HG03442 (cell line): Measurements from ENCODE around the gene ATP8B3.

Source experiments
- ATAC-seq: cut with Tn5 transposase; IDR thresholded peaks from one replicate; pipeline ENCODE4 v1.9.1; 2021; ENCODE audit warnings: mild to moderate bottlenecking, moderate library complexity; ENCODE audit not compliant: unreplicated experiment

The ATP8B3 gene

DNA sequence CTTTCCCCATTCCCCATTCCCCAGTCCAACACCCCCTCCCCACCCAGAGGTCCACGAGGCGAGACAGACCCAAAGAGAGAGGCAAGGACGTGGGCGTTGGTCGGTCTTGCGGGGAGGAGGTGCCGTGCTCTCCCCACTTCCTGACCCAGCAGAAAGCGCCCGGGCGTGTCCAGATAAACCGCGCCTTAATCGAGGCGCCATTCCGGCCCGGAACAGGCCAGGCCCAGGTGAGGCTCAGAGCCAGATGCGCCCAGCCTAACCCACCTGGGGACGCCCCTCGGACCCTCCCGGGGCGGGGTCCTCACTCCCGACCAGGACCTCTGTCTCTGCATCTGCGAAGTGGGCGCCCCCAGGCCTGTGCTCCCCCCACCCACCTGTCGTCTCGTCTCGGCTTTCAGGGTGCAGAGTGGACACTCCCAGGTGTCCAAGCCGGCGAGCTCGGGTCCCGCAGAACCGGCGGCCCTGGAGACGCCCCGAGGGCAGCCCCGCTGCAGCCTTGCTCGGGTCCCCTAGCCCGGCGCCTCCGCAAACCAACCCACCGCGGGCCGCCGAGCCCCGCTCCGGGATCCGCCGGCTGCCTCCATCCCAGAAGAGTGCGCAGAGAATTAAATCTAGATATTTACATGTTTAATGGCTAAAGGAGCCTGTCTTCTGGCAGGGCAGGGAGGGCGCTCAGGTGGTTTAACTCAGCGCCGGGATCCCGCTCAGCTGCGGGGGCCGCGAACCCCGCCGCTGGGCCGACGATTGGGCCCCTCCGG lies 63.8 kb downstream of the ATP8B3 start:
- ATAC-seq = no peak

DNA sequence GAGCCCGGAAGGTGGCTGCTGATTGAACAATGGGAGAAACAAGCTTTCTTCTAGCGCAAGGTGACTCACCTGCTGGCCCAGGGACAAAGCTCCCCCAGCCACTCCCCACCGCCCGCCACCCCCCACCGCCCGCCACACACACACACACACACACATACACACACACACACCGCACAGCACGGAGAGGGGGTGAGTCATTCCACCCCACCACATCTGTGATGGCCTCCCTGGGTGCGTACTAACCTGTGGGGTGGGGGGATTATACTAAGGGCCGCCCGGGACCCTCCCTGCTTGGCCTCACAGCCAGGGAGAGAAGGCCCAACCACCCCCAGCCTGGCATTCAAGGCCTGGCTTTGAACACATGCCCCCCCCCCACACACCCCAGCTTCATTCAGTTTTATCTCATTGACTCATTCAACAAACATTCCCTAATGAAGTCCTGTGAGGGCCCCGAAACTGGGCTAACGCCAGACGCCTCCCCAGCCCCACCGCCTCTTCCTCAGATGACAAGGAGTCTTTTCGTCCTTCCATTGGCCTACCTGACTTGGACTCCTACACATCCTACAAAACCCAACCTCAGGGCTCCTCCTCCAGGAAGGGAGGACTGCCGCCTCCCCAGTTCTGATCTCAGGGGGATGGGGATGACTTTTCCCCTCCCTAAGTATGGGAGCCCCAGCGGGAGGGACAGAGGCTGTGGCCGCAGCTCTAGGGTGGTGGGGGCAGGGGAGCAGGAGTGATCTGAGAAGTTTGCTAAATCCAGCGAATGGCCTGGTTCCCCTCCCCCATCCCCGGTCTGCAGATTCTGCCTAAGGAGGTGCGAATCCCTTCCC lies 64.6 kb downstream of the ATP8B3 start:
- no peak for ATAC-seq

DNA sequence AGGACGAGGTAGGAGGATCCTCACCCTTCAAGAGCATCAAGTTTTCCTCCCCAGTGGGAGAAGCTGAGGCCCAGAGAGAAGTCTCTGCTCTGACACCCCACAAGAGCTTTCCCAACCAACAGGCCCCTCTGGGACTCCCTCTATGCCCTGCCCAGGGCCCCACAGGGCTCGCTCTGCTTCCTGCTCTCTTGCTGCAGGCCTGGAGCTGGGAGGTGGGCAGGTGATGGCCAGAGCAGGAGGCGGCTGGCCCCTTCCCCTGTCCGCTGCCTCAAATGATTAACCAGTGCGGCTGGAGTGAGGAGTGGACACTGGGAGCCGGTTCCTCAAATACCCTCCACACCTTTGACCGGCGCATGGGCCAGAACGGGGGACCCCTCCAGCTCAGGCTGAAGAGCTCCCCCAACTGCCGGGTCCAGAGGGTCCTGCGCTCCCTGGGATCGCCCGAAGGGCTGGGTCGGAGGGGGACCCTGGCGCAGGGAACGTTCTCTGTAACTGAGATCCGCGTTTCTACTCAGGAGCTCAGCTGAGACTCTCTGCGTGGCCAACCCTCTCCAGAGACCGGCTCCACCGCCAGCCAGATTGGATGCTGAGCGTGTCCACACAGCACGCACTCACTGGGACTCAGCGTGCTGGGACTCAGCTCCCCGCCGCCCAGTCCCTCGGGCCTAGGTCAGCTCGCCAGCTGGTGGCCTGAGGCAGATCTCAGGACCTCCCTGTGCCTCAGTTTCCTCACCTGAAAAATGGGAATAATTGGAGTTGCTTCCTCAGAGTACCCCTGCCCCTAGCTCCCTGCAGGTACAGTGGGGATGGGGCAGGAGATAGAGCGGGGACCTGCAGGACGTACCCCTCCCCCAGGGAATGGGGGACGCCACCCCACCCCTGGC lies 65.4 kb downstream of the ATP8B3 start:
- ATAC-seq = no peak

DNA sequence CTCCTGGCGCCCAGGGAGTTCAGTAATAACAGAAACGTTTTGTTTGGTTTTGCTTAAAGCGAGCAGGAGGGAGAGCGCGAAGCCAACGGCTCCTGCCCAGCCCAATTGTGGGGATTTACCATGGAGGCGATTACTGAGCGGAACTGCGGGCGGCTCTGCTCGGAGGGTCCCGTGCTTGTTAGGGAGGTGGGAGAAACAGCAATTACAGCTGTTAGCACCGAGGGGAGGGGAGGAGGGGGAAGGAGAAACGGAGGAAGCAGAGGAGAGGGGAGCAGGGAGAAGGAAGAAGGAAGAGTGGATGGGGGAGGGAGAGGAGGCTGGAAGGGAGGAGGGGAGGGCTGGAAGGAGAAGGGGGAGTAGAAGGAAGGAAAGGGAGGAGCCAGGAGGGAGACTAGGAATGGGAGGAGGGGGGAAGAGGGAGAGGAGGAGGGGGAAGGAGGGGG lies 66.5 kb downstream of the ATP8B3 start:
- no peak for ATAC-seq

DNA sequence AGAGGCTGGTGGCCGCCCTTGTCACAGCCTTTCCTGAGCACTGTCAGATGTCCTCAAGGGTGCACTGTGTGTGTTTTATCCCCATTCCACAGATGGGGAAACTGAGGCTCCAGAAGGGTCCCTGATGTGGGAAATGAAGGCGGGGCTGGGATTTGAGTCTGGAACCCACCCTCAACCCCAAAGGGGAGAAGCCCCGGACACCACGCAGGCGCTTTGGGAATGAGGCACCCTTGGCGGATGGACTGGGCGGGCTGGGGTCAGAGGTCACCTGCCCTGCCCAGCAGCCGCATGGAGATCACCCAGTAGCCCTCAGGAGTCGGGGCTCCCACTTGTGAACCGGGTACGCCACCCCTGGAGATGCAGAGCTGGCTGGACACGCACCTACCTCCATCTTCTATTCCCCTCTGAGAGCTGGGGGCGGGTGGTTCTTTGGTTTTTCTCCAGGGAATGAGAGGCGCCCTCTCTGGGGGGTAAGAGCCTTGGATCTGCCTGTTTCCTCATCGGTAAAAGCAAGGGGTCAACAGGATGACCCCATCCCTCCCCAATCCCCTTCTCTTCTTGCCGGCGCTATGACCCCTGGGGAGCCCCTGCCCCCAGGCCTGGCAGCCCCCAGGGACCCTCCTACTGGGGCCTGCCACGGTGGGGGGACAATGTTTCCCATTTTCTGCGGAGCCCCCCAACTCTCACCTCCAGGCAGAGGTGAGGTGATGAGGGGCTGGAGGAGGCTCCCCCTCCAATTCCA lies 67.1 kb downstream of the ATP8B3 start:
- ATAC-seq = no peak

DNA sequence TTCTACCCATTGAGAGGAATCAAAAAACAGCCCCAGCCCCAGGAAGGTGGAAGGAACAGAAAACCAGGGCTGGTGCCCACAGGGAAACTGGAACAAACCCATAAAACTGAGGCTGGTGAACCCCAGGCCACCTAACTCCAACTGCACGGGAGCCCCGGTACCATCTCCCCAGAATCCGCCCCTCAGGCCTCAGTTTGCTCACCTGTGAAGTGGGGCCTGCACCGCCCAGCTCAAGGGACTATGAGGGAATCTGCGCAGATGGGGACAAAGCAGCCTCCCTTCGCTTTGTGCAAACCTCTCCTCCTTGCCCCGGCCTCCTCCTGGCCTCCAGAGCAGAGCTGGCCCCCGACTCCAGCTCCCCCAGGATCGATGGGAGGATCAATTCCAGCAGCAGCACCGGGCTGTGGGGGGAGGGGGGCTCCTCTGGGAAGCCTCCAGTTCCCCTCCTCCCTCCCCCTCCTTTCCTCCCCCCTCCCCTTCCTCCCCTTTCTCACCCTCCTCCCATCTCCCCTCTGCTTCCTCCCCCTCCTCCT lies 67.9 kb downstream of the ATP8B3 start:
- ATAC-seq = no peak

DNA sequence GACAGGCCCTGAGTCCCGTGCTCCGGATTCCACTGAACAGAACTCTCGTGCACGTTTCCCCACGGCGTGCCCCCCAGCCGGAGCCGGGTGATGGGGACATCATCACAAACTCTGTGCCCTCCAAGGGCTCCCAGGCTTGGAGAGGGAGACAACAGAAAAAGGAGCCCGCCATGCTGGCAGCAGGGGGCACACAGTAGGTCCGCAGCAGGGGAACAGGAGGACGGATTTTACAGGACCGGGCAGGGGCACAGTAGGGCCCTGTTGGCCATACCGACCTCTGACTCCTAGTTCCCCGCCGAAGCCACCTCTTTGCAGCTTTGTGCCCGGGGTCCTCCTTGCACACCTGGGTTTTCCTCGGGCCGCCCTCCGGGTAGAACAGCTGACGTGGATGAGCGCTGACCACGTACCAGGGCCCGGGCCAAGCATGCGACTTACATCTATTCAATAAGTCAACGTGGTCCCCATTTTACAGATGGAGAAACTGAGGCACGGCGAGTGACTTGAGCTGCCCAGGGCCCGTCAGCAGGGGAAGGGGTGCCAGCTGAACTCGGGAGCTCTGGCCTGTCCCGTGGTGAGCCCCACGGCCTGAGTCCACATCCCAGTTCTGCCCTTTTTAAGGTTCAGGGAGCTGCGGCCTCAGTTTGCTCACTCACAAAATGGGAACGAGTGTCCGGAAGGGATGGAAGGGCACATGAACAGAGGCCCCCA lies 68.9 kb downstream of the ATP8B3 start:
- no peak for ATAC-seq

DNA sequence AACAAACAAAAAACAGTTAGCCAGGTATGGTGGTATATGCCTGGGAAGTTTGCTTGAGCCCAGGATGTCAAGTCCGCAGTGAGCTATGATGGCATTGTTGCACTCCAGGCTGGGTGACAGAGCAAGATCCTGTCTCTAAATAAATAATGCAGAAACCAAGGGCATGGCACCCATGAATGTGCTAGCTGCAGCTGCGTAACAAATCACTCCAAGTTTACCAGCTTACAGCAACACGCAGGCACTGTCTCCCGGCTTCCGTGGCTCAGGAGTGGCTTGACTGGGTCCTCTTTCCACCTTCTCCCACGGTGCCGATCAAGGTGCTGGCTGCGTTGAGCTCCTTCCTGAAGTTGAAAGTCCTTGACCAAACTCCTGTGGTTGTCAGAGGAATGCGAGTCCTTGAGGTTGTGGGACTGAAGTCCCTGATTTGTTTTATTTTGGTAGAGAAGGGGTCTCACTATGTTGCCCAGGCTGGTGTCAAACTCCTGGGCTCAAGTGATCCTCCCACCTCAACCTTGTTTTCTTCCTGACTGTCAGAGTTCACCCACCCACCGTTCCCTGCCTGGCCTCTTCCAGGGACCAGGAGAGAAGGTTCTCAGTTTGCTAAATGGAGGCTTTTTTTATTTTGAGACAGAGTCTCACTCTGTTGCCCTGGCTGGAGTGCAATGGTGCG lies 72.0 kb downstream of the ATP8B3 start:
- no peak for ATAC-seq

DNA sequence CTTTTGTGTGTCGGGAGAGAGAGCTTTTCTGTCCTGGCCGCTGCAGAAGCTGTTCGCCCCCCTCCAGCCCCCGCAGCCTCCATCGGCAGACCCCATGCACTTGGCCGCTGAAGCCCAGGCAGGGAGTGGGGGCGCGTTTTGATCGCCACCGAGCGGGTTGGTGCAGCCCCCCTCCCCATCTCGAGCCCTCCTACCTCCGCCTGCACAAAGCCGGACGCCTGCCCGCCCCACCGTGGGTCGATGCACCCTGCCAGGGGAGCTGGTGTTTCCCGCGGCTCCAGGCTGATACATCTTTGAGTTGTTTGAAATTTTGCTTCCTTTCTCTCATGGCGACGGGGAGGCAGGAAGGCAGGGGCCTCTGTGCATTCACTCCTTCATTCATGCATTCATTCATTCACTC lies 75.1 kb downstream of the ATP8B3 start:
- no peak for ATAC-seq

DNA sequence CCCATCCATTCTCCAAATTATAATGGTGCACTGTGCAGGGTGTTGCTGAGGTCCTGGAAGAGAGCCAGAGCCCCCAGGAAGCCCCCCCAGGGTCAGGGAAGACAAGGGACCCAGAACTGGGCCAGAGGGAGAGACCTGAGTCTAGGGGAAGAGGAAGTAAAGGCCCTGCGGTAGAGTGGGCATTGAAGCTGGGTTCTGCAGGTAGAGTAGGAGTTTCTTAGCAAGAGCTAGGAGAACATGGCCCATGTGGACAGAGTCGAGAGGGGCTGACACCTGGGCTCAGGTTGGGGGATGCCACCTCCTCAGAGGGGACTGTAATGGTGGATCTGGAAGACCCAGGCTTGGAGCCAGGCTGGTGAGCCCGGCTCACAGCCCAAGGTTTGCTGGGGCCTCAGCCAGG lies 75.8 kb downstream of the ATP8B3 start:
- no peak for ATAC-seq

DNA sequence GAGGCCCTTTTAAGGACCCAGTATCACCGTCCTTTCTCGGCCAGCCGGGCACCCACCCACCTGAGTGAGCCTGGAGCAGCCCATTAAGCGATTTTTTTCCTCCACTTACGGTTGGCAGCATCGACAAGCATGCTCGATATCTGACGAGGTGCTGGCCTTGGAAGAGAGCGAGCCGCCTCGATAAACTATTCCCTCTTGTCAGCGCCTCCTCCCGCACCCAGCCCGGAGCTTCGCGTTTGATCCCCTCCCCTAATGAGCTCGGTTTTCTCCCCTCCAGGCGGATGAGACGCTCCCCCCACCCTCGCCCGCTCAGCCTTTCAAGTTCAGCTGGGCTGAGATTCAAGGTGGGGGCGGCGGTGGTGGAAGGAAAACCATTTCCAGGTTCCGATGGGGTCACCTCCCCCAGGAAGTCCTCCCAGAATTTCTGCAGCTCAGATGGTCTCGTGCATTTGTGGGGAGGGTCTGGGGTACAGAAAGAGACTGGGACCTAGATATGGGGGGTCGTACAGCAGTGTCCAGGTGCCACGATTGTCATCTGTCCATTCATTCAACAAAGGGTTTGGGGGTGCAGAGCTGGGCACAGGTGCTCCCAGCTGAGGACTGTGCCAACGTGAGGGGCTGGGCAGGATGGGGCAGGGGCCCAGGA lies 77.6 kb downstream of the ATP8B3 start:
- no peak for ATAC-seq
